DOHH2 (cell line): ENCODE data around the gene PCDHB6.
A peak's percentile ranks its signal among the peaks of the same experiment; 100 is the strongest.
"Not testable (repeated sequence)": the region's sequence is repeated elsewhere in the genome, so short reads cannot be mapped to it uniquely, and the experiment has no call there.

Experiments used
- H3F3A ChIP-seq: fragments of 200-600 bp; sonication (generic), shearing (Covaris generic); 2 replicates; pipeline ENCODE4 v1.6.0; 2016; ENCODE audit warnings: antibody characterized with exemption, mild to moderate bottlenecking; ENCODE audit not compliant: control insufficient read depth, insufficient read depth
- H3K27ac ChIP-seq: fragments of 200-600 bp; sonication (generic); 2 replicates; pipeline ENCODE4 v1.5.1; 2014; ENCODE audit warnings: low read depth, mild to moderate bottlenecking, low read length, moderate library complexity
- H3K27me3 ChIP-seq: fragments of 200-600 bp; sonication (generic); 2 replicates; pipeline ENCODE4 v1.6.1; 2014; ENCODE audit warnings: mild to moderate bottlenecking, low read length, mixed read lengths; ENCODE audit not compliant: control insufficient read depth
- H3K36me3 ChIP-seq: fragments of 200-600 bp; sonication (generic); 2 replicates; pipeline ENCODE4 v1.6.1; 2014; ENCODE audit warnings: mild to moderate bottlenecking, low read length, moderate library complexity, mixed read lengths; ENCODE audit not compliant: control insufficient read depth
- H3K4me1 ChIP-seq: fragments of 200-600 bp; sonication (generic); 2 replicates; pipeline ENCODE4 v1.6.1; 2014; ENCODE audit warnings: mild to moderate bottlenecking, low read length, mixed read lengths; ENCODE audit not compliant: control insufficient read depth
- H3K4me2 ChIP-seq: fragments of 200-600 bp; sonication (generic); 2 replicates; pipeline ENCODE4 v1.6.0; 2014; ENCODE audit warnings: mild to moderate bottlenecking, low read length, moderate library complexity
- H3K4me3 ChIP-seq: fragments of 200-600 bp; sonication (generic); 2 replicates; pipeline ENCODE4 v1.5.1; 2014; ENCODE audit warnings: mild to moderate bottlenecking, low read length, mixed read lengths
- H3K79me2 ChIP-seq: fragments of 200-600 bp; sonication (generic); 2 replicates; pipeline ENCODE4 v1.6.1; 2014; ENCODE audit warnings: mild to moderate bottlenecking, low read length, mixed read lengths; ENCODE audit not compliant: control insufficient read depth
- H3K9me2 ChIP-seq: fragments of 200-600 bp; sonication (generic); replicated peaks from 2 replicates; pipeline ENCODE4 v1.6.1; 2014; ENCODE audit warnings: mild to moderate bottlenecking, low read length, mixed read lengths; ENCODE audit not compliant: control insufficient read depth
- H3K9me3 ChIP-seq: fragments of 200-600 bp; sonication (generic); 2 replicates; pipeline ENCODE4 v1.6.1; 2014; ENCODE audit warnings: antibody characterized with exemption, low read length, mixed read lengths; ENCODE audit not compliant: control insufficient read depth, insufficient read depth
- H4K20me1 ChIP-seq: fragments of 200-600 bp; sonication (generic); 2 replicates; pipeline ENCODE4 v1.6.0; 2014; ENCODE audit warnings: low read depth, mild to moderate bottlenecking, antibody characterized with exemption, low read length, moderate library complexity; ENCODE audit not compliant: control insufficient read depth, insufficient read depth
- EZH2phosphoT487 ChIP-seq: fragments of 200-600 bp; sonication (generic); IDR thresholded peaks from 2 replicates; pipeline ENCODE4 v1.6.1; 2017; ENCODE audit warnings: borderline replicate concordance, mild to moderate bottlenecking, antibody characterized with exemption, low read length, moderate library complexity, mixed read lengths
- TF ChIP-seq, protein P1 (sequence below): fragments of 200-600 bp; sonication (generic); IDR thresholded peaks from one replicate; pipeline ENCODE4 v1.5.1; 2014; ENCODE audit warnings: antibody characterized with exemption, mild to moderate bottlenecking, low read depth, low read length; ENCODE audit not compliant: poor library complexity, severe bottlenecking

The PCDHB6 gene

DNA sequence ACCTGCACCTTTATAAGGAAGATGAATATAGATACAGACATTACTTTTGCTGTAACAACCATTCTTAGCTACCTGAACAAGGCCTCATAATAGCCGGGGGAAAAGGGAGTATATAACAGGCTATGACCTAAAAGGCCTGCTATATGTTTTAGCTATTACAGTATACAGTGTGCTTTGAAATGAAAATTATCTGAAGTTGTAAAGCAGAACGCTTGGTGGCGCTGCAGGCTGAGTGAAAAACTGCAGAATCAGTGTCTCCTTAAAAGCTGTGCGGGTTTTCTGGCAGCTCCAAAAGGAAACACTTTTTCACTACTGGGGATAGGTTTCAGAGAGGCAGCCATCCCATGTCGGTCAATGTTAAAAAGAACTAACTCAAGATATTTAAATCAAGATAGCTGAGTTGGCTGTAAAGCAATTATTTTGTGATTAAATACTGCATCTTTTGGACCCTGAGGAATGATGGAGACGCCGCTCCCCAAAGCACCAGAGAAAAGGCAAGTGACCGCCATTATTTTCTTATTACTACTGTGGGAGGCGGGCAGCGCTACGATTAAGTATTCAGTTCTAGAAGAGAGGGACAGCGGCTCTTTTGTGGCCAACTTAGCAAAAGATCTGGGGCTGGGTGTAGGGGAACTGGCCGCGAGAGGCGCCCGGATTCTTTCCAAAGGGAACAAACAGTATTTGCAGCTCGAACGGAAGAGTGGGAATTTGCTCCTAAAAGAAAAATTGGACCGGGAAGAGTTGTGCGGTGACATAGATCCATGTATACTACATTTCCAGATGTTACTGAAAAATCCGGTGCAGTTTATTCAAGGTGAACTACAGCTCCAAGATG, 5.9 kb downstream of the PCDHB6 start:
- Histone ChIP-seq H4K20me1 (no peaks in the 10 kb centered on the region), H3K27ac (no peak overlapping the region), H3K9me2 (no peaks in the 10 kb centered on the region), H3K79me2 (no peaks in the 10 kb centered on the region), H3K36me3 (no peaks in the 10 kb centered on the region), H3K4me1 (no peaks in the 10 kb centered on the region), H3F3A (no peaks in the 10 kb centered on the region), H3K4me2 (no peak overlapping the region), H3K9me3 (no peaks in the 10 kb centered on the region), H3K27me3 (no peaks in the 10 kb centered on the region), H3K4me3 (no peak overlapping the region)
- no peak for TF ChIP-seq EZH2phosphoT487
- TF ChIP-seq, protein P1, sequence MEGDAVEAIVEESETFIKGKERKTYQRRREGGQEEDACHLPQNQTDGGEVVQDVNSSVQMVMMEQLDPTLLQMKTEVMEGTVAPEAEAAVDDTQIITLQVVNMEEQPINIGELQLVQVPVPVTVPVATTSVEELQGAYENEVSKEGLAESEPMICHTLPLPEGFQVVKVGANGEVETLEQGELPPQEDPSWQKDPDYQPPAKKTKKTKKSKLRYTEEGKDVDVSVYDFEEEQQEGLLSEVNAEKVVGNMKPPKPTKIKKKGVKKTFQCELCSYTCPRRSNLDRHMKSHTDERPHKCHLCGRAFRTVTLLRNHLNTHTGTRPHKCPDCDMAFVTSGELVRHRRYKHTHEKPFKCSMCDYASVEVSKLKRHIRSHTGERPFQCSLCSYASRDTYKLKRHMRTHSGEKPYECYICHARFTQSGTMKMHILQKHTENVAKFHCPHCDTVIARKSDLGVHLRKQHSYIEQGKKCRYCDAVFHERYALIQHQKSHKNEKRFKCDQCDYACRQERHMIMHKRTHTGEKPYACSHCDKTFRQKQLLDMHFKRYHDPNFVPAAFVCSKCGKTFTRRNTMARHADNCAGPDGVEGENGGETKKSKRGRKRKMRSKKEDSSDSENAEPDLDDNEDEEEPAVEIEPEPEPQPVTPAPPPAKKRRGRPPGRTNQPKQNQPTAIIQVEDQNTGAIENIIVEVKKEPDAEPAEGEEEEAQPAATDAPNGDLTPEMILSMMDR, result no peak

DNA sequence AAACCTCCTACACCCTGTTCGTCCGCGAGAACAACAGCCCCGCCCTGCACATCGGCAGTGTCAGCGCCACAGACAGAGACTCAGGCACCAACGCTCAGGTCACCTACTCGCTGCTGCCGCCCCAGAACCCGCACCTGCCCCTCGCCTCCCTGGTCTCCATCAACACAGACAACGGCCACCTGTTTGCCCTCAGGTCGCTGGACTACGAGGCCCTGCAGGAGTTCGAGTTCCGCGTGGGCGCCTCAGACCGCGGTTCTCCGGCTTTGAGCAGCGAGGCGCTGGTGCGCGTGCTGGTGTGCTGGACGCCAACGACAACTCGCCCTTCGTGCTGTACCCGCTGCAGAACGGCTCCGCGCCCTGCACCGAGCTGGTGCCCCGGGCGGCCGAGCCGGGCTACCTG, 7.5 kb downstream of the PCDHB6 start:
- H4K20me1 ChIP-seq, H3K4me2 ChIP-seq, H3K36me3 ChIP-seq, H3K4me1 ChIP-seq, H3K9me3 ChIP-seq, H3K4me3 ChIP-seq, H3K27ac ChIP-seq, H3K27me3 ChIP-seq, H3K9me2 ChIP-seq, H3F3A ChIP-seq, H3K79me2 ChIP-seq: not testable (repeated sequence)

DNA sequence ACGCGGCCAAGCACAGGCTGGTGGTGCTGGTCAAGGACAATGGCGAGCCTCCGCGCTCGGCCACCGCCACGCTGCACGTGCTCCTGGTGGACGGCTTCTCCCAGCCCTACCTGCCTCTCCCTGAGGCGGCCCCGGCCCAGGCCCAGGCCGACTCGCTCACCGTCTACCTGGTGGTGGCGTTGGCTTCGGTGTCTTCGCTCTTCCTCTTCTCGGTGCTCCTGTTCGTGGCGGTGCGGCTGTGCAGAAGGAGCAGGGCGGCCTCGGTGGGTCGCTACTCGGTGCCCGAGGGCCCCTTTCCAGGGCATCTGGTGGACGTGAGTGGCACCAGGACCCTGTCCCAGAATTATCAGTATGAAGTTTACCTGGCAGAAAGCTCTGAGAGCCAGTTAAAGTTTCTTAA, 8.0 kb downstream of the PCDHB6 start:
- not testable (repeated sequence) for H3K9me3 ChIP-seq, H3K9me2 ChIP-seq, H3K4me1 ChIP-seq, H3K27ac ChIP-seq, H3F3A ChIP-seq, H4K20me1 ChIP-seq, H3K36me3 ChIP-seq, H3K4me3 ChIP-seq, H3K27me3 ChIP-seq, H3K79me2 ChIP-seq, H3K4me2 ChIP-seq

DNA sequence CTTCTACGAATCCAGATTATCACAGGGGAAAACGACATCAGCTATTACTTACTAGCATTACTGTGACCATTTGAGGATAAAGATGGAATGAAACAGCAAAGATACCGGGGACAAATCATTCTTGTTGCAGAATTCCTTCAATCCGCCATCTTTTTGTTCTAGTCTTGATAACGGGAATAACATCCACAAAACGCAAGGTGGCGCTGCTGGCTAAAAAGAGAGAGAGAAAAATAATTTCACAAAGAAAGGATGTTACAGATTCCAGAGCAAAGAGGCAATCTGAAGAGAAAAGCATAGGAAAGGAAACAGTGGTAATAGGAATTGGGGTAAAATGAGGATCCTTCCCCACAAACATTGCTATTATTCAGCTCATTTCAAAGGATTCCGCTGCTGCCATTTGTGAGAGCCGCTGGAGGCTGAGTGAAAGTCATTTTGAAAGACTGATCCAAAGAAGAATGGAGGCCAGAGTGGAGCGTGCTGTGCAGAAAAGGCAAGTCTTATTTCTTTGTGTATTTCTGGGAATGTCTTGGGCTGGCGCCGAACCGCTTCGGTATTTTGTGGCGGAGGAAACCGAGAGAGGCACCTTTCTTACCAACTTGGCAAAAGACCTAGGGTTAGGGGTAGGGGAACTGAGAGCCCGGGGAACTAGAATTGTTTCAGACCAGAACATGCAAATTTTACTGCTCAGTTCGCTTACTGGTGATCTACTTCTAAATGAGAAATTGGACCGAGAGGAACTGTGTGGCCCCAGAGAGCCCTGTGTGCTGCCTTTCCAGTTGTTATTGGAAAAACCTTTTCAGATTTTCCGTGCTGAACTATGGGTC, 22.7 kb downstream of the PCDHB6 start, which contains the start of gene PCDHB7:
Gene PCDHB7 (plus strand): TSS at position 264 of the 824 bp plus-strand sequence. CDS start 192 bp downstream, at position 456.
- TF ChIP-seq EZH2phosphoT487, result no peak
- TF ChIP-seq, protein P1, result peak; percentile 89
- Histone ChIP-seq H3K4me3 (no peak within 1 kb of the TSS), H3K9me2 (no peaks in the 10 kb centered on the region), H3K27me3 (peaks cover 3% of the 10 kb centered on the region; the same call in 1 of the 2 replicates), H3K9me3 (no peaks in the 10 kb centered on the region), H3K4me1 (no peaks in the 10 kb centered on the region), H3K36me3 (no peaks in the 10 kb centered on the region), H4K20me1 (no peaks in the 10 kb centered on the region), H3K4me2 (0 out of 2 replicates have a peak within 1 kb of the TSS, but pooled peaks have one; percentile 20), H3F3A (no peaks in the 10 kb centered on the region), H3K27ac (no peak within 1 kb of the TSS), H3K79me2 (no peaks in the 10 kb centered on the region)

DNA sequence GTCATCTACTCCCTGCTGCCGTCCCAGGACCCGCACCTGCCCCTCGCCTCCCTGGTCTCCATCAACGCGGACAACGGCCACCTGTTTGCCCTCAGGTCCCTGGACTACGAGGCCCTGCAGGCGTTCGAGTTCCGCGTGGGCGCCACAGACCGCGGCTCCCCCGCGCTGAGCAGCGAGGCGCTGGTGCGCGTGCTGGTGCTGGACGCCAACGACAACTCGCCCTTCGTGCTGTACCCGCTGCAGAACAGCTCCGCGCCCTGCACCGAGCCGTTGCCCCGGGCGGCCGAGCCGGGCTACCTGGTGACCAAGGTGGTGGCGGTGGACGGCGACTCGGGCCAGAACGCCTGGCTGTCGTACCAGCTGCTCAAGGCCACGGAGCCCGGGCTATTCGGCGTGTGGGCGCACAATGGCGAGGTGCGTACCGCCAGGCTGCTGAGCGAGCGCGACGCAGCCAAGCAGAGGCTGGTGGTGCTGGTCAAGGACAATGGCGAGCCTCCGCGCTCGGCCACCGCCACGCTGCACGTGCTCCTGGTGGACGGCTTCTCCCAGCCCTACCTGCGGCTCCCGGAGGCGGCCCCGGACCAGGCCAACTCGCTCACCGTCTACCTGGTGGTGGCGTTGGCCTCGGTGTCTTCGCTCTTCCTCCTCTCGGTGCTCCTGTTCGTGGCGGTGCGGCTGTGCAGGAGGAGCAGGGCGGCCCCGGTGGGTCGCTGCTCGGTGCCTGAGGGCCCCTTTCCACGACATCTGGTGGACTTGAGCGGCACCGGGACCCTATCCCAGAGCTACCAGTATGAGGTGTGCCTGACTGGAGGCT, 24.6 kb downstream of the PCDHB6 start:
- H4K20me1 ChIP-seq, H3K27ac ChIP-seq, H3K79me2 ChIP-seq, H3K4me2 ChIP-seq, H3F3A ChIP-seq, H3K4me3 ChIP-seq, H3K36me3 ChIP-seq, H3K4me1 ChIP-seq, H3K27me3 ChIP-seq, H3K9me3 ChIP-seq, H3K9me2 ChIP-seq: not testable (repeated sequence)
